ENCODE results near the gene MRPS24.
A peak's percentile ranks its signal among the peaks of the same experiment; 100 is the strongest.
"Not testable (repeated sequence)": the region's sequence is repeated elsewhere in the genome, so short reads cannot be mapped to it uniquely, and the experiment has no call there.

MRPS24 gene

DNA sequence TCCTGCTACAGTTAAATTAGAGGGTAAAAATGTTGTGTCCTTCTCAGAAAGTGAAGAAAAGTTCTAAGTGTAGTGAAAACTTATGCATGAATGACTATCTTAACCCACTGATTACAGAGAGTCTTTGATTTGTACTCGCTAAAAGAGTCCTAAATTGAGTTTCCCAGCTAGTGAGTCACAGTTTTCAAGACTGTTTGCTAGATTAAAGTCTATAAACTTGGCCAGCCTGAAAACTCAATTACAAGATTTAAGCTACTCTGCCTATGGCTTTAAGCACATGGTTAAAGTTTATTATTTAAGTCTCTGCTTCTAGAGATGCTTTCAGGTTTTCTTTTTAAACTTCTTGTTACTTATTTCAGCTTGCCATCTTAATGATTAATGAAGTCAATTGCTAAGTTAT lies 44.4 kb downstream of the MRPS24 start:
- TF ChIP-seq, protein P1, sequence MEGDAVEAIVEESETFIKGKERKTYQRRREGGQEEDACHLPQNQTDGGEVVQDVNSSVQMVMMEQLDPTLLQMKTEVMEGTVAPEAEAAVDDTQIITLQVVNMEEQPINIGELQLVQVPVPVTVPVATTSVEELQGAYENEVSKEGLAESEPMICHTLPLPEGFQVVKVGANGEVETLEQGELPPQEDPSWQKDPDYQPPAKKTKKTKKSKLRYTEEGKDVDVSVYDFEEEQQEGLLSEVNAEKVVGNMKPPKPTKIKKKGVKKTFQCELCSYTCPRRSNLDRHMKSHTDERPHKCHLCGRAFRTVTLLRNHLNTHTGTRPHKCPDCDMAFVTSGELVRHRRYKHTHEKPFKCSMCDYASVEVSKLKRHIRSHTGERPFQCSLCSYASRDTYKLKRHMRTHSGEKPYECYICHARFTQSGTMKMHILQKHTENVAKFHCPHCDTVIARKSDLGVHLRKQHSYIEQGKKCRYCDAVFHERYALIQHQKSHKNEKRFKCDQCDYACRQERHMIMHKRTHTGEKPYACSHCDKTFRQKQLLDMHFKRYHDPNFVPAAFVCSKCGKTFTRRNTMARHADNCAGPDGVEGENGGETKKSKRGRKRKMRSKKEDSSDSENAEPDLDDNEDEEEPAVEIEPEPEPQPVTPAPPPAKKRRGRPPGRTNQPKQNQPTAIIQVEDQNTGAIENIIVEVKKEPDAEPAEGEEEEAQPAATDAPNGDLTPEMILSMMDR (IDR thresholded peaks at IDR 0.05) = no peak
- H3K27me3 Mint-ChIP-seq (ENCODE audit: low read depth, poor library complexity) = peaks cover 15% of the 10 kb centered on the region
- peak overlapping the region; percentile 73 for H3K27ac Mint-ChIP-seq
- no peak overlapping the region for H3K4me3 Mint-ChIP-seq
- DNase-seq = no peak
- peaks cover 35% of the 10 kb centered on the region for H3K4me1 Mint-ChIP-seq
- peaks cover 48% of the 10 kb centered on the region for H3K9me3 Mint-ChIP-seq
- peaks cover 19% of the 10 kb centered on the region for H3K36me3 Mint-ChIP-seq (ENCODE audit: low read depth)

DNA sequence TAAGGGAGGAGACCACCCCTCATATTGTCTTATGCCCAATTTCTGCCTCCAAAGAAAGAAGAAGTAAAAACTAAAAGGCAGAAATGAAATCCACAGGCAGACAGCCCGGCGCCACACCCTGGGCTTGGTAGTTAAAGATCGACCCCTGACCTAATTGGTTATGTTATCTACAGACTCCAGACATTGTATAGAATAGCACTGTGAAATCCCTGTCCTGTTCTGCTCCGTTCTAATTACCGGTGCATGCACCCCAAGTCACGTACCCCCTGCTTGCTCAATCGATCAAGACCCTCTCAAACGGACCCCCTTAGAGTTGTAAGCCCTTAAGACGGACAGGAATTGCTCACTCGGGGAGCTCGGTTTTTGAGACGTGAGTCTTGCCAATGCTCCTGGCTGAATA lies 44.8 kb downstream of the MRPS24 start:
- peaks cover 35% of the 10 kb centered on the region for H3K4me1 Mint-ChIP-seq
- H3K36me3 Mint-ChIP-seq (ENCODE audit: low read depth) = peaks cover 19% of the 10 kb centered on the region
- peaks cover 18% of the 10 kb centered on the region for H3K27me3 Mint-ChIP-seq (ENCODE audit: low read depth, poor library complexity)
- not testable (repeated sequence) for H3K4me3 Mint-ChIP-seq, DNase-seq
- H3K9me3 Mint-ChIP-seq = peaks cover 48% of the 10 kb centered on the region
- H3K27ac Mint-ChIP-seq = peak overlapping the region; percentile 73

DNA sequence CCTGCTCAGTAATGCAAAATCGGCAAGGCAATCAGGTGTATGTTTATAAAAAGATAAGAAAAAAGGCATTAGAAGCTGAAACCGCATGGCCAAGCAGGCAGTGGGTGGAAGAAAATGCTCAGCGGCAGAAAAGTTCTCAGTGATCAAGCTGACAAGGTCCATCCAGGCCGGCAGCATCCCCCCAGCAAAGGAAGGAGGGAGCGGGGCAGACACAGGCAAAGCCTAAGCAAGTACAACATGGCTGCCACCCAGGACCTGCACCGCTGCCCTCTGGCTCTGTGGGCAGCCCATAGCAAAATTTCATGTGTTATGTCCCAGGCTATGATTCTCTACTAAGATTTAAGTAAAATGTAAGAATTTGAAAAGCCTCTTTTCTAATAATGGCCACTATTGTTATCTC lies 45.4 kb downstream of the MRPS24 start:
- H3K27ac Mint-ChIP-seq = no peak overlapping the region
- DNase-seq = no peak
- H3K27me3 Mint-ChIP-seq (ENCODE audit: low read depth, poor library complexity) = peaks cover 18% of the 10 kb centered on the region
- no peak overlapping the region for H3K4me3 Mint-ChIP-seq
- H3K4me1 Mint-ChIP-seq = peaks cover 35% of the 10 kb centered on the region
- peaks cover 42% of the 10 kb centered on the region for H3K9me3 Mint-ChIP-seq
- TF ChIP-seq, protein P1 (IDR thresholded peaks at IDR 0.05) = no peak
- peaks cover 14% of the 10 kb centered on the region for H3K36me3 Mint-ChIP-seq (ENCODE audit: low read depth)

DNA sequence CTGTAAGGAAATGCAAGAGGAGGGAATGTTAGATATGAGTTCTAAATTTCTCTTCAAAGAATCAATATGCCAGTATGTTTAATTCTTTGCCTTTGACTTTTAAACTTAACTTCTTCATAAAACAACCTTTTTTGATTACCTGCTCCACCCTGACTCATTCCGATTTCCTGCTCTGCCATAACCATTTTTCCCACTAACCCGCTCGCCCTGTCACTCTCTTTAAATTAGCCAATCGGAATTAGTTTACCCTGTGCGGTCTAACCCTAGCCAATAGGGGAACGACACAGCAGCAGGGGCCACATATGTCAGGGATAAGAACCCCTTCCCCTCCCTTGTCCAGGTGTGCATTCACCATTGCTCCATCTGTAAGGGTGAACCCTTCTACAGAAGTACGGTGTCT lies 45.9 kb downstream of the MRPS24 start:
- Mint-ChIP-seq H3K4me1 (peaks cover 35% of the 10 kb centered on the region), H3K27me3 (ENCODE audit: low read depth, poor library complexity) (peaks cover 15% of the 10 kb centered on the region), H3K9me3 (peaks cover 37% of the 10 kb centered on the region), H3K36me3 (ENCODE audit: low read depth) (peaks cover 10% of the 10 kb centered on the region)
- DNase-seq, H3K27ac Mint-ChIP-seq, H3K4me3 Mint-ChIP-seq: not testable (repeated sequence)
